Adipose tissue (tissue), 3 donors: ENCODE measurements around the gene IFT20. TPM values are rescaled to one million over a fixed set of nuclear protein-coding genes. Genes with fewer than 3 reads are reported as not detected.

Experiments used
- H3K27ac ChIP-seq: one replicate; pipeline ENCODE4 v1.5.1; 2013; ENCODE audit warnings: low read depth, low read length
- WGBS, 3 donors: extraction: QIAGEN DNeasy Blood & Tissue Kit; methylation state at CpG; one replicate each; pipeline ENCODE4 v1.1.7; 2013; 5-methylcytosine and 5-hydroxymethylcytosine counted together
- polyA plus RNA-seq, 3 donors: library from polyadenylated mRNA; stranded (reverse); fragments of 200-250 nt; gene quantifications; one replicate each; pipeline ENCODE4 v1.2.3, GENCODE V29; 2013
- donor health status: healthy with polysubstance abuse.
- donor health status: Bipolar disorder and iron deficiency.
- donor health status: healthy.

Gene IFT20
- polyA plus RNA-seq, 3 donors: 27.9 to 67.0 (median 66.0) TPM

- WGBS, 3 donors: 69 to 79% (median 77%) methylated on average over 1 of the region's 1 CpG
- no peak overlapping the region for H3K27ac ChIP-seq
Measured at GRCh38 chr17:28366605-28367004, 31.3 kb upstream of the IFT20 start.

DNA sequence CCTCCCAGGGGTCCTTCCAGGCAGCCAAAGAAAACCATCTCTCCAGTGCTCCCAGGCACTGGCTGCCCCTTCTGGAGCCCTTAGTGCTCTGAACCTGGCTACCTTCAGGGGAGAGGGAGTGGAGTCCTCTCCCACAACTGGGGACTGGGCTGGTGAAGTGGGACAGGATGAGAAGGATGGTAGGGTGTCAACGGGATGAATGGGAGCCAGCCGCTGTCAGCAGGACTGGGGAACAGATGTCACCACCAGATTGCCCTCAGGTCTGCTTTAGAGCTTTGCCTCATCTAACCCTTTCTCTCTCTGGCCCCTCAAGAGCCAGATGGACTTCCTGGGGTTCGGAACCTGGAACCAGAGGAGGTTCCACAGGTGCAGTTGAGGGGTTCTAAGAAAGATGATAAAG lies 30.2 kb upstream of the IFT20 start:
- WGBS, 3 donors: 86 to 95% (median 94%) methylated on average over 3 of the region's 3 CpGs
- no peak overlapping the region for H3K27ac ChIP-seq

DNA sequence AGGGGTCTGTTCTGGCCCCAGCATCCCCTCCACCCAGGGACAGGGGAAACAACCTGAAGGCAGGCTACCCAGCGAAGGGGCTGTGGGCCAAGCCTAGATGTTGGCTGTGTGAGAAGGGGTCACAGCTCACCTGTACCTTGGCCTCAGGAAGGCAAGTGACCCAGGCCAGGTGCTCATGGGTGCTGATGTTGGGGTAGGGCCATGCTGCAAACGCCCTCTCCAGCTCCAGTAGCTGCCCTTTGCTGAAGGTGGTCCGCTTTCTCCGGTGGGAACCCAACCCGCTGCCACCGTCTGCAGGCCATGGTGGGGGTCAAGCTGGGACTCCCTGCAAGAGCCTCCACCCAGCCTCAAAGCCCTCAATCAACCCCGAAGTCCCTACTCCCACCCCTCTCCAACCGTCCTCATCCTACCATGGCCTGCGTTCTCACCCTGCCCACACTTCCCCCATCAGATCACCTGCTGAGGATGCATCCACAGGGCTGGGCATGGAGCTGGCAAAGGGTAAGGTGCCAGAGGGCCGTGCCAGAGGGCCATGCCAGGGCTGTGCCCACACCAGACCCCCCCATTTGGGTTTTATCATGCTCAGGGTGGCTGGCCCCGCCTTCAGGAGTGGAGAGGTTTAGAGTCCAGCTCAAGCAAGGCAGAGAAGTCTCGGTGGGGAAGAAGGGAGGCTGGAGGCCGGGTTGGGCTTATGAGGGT lies 29.5 kb upstream of the IFT20 start, which contains the start of gene SEBOX:
Gene SEBOX (minus strand): TSS at position 535 of the 699 bp plus-strand sequence. CDS start 48 bp downstream, at position 487.
- H3K27ac ChIP-seq: no peak within 1 kb of the TSS
- WGBS, 3 donors: 88 to 91% (median 91%) methylated on average over 13 of the region's 13 CpGs

- WGBS, 3 donors: 90 to 95% (median 91%) methylated on average over 8 of the region's 8 CpGs
- H3K27ac ChIP-seq: no peak overlapping the region
Measured at GRCh38 chr17:28363776-28364650, 28.7 kb upstream of the IFT20 start.

DNA sequence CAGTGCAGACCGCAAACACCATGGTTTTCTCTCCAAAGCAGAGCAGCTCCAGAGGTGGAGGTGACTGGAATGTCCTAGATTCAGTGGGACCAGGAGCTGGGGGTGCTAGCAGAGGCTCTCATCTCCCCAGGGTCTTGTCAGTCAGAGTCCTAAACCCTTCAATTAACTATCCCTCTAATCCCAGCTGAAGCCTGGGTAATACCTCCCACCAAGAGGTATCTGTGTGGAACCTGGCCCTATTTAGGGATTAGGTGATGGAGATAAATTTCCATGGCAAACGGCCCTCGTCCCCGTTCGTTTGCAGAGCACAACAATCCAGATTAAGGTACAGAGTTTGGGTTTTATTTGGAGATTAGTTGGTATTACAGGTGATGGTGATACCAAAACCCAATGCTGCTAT lies 27.9 kb upstream of the IFT20 start:
- WGBS, 3 donors: 82 to 92% (median 91%) methylated on average over 5 of the region's 5 CpGs
- no peak overlapping the region for H3K27ac ChIP-seq

GRCh38 chr17:28357901-28358197 lies 22.6 kb upstream of the IFT20 start:
- WGBS, 3 donors: 1 to 5% (median 3%) methylated on average over 4 of the region's 4 CpGs
- H3K27ac ChIP-seq: no peak overlapping the region

DNA sequence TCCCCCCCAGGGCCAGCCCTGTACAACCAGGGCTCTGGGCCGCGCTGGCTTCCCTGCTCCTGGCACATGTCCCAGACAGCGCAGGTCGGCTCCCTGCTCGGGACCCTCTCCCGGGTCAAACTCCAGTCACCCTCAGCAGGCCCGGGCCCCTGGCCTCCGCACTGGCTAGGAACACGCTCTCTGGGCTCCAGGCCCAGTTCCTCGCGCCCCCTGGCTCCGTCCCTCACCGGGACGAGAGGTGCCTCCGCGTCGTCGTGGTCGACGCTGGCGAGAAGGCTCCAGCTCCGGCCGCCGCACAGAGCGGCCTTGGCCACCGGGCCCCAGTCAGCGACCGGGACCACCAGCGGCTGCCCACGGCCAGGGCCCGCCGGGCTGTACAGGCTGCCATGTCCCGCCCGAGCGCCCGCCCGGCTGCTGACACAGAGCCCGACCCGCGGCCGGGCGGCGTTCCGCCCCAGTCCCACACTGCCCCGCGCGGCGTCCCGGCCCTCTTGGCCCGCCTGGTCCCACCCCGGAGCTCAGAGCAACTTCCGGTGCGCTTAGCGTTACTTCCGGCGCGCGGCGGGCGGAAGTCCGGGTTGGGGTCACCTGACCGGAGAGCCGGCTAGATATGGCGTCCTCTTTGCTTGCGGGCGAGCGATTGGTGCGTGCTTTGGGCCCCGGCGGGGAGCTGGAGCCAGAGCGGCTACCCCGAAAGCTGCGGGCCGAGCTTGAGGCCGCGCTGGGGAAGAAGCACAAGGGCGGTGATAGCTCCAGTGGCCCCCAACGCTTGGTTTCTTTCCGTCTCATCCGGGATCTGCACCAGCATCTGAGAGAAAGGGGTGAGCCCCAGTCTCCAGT lies 22.0 kb upstream of the IFT20 start, which contains the start of gene POLDIP2:
Gene POLDIP2 (minus strand): TSS at position 467 of the 840 bp plus-strand sequence. CDS start 79 bp downstream, at position 388.
- WGBS, 3 donors: 0 to 1% (median 0%) methylated on average over 71 to 80 of the region's 80 CpGs
- H3K27ac ChIP-seq: no peak within 1 kb of the TSS

GRCh38 chr17:28350271-28350670 lies 15.0 kb upstream of the IFT20 start:
- 86 to 92% (median 89%) methylated on average over 7 of the region's 7 CpGs for WGBS, 3 donors

GRCh38 chr17:28348979-28349378 lies 13.7 kb upstream of the IFT20 start:
- H3K27ac ChIP-seq: no peak overlapping the region
- WGBS, 3 donors: 75 to 81% (median 81%) methylated on average over 3 of the region's 3 CpGs

More at GRCh38 chr17:28350271-28350670, 15.0 kb upstream of the IFT20 start:
- H3K27ac ChIP-seq: no peak overlapping the region

GRCh38 chr17:28347261-28347891 lies 12.1 kb upstream of the IFT20 start:
- WGBS, 3 donors: 42 to 78% (median 74%) methylated on average over 8 of the region's 8 CpGs
- no peak overlapping the region for H3K27ac ChIP-seq

- WGBS, 3 donors: 22 to 71% (median 56%) methylated on average over 7 of the region's 7 CpGs
- H3K27ac ChIP-seq: no peak overlapping the region
Measured at GRCh38 chr17:28346746-28347246, 11.5 kb upstream of the IFT20 start.

DNA sequence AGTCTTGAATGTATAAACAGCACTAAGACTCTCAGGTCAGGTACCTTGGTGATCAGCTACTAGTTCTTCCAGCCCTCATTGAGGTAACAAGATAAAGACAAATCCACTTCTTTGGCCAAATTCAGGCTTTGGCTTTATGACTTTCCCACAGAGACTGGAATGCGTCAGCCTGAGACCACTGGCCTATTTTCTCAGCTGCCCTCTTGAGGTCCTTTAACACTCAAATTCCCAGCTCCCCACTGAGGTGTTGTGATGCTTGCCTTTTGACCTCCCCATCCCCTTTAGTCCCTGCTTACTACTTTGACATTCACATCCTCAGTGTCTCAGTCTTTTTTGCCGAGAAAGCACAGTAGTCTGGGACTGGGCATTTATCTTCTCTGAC lies 10.9 kb upstream of the IFT20 start:
- H3K27ac ChIP-seq: no peak overlapping the region
- 19 to 87% (median 83%) methylated on average over 2 of the region's 2 CpGs for WGBS, 3 donors

- no peak overlapping the region for H3K27ac ChIP-seq
- WGBS, 3 donors: 28 to 73% (median 67%) methylated on average over 13 of the region's 13 CpGs
Measured at GRCh38 chr17:28345419-28346198, 10.3 kb upstream of the IFT20 start.

- no peak overlapping the region for H3K27ac ChIP-seq
- 85 to 92% (median 91%) methylated on average over 19 of the region's 19 CpGs for WGBS, 3 donors
Measured at GRCh38 chr17:28344435-28344901, 9.2 kb upstream of the IFT20 start.

- H3K27ac ChIP-seq: no peak overlapping the region
- 82 to 93% (median 86%) methylated on average over 9 of the region's 9 CpGs for WGBS, 3 donors
Measured at GRCh38 chr17:28344011-28344410, 8.7 kb upstream of the IFT20 start.

- H3K27ac ChIP-seq: no peak overlapping the region
- WGBS, 3 donors: 76 to 80% (median 79%) methylated on average over 10 of the region's 10 CpGs
Measured at GRCh38 chr17:28343491-28343932, 8.2 kb upstream of the IFT20 start.

DNA sequence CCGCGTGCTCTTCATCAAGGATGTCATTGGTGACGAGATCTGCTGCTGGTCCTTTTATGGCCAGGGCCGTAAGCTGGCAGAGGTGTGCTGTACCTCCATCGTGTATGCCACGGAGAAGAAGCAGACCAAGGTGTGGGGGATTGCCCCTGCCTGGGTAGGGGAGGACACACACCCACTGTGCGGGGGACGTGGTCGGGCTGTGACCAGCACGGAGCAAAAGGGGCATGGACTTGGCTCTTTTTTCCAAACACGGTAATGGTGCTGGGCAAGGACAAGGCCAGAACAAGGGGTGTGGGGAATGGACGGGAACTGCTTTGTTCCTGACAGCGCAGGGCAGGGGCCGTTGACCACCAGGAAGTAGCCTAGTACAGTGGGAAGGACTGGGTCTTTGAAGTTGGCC lies 7.0 kb upstream of the IFT20 start:
- H3K27ac ChIP-seq: no peak overlapping the region
- 89 to 93% (median 92%) methylated on average over 14 of the region's 14 CpGs for WGBS, 3 donors
